HFFc6 (cell line): ENCODE measurements around the gene KIFBP. TPM values are rescaled to one million over a fixed set of nuclear protein-coding genes. Genes with fewer than 3 reads are reported as not detected.

ENCODE experiments used
- DNase-seq: peaks from one replicate; pipeline ENCODE4 v3.0.0-alpha.2; 2018
- H3K27ac Mint-ChIP-seq: 2 replicates; pipeline ENCODE4 v1.8.0; 2020; ENCODE audit warnings: mild to moderate bottlenecking, mixed read lengths
- H3K27me3 Mint-ChIP-seq: 2 replicates; pipeline ENCODE4 v1.8.0; 2021; ENCODE audit warnings: mild to moderate bottlenecking, moderate library complexity, mixed read lengths; ENCODE audit not compliant: insufficient read depth
- H3K36me3 Mint-ChIP-seq: 2 replicates; pipeline ENCODE4 v1.8.0; 2021; ENCODE audit warnings: low read depth, mixed read lengths
- H3K4me1 Mint-ChIP-seq: 2 replicates; pipeline ENCODE4 v1.8.0; 2020; ENCODE audit warnings: low read depth, mixed read lengths
- H3K4me3 Mint-ChIP-seq: 2 replicates; pipeline ENCODE4 v1.8.0; 2020; ENCODE audit warnings: mild to moderate bottlenecking, moderate library complexity, mixed read lengths
- H3K9me3 Mint-ChIP-seq: 2 replicates; pipeline ENCODE4 v1.8.0; 2020; ENCODE audit warnings: mild to moderate bottlenecking, mixed read lengths
- CTCF ChIP-seq: fragments of 200-600 bp; sonication (generic); IDR thresholded peaks from 2 replicates; pipeline ENCODE4 v1.5.0; 2021; ENCODE audit warnings: antibody characterized with exemption, mild to moderate bottlenecking
- total RNA-seq, 6 experiments: library from RNA; stranded (reverse); fragmentation: NEBNext Ultra II Directional; extraction: Animal tissue kit (Norgen Biotek cat#: 25700); gene quantifications; 2 replicates in 1 of 6; 3 replicates in 5 of 6; pipeline ENCODE4 v1.2.3, GENCODE V29; 2021

KIFBP gene
- total RNA-seq, 6 experiments from 2014 or later: 43.6 to 56.2 (median 51.9) TPM

DNA sequence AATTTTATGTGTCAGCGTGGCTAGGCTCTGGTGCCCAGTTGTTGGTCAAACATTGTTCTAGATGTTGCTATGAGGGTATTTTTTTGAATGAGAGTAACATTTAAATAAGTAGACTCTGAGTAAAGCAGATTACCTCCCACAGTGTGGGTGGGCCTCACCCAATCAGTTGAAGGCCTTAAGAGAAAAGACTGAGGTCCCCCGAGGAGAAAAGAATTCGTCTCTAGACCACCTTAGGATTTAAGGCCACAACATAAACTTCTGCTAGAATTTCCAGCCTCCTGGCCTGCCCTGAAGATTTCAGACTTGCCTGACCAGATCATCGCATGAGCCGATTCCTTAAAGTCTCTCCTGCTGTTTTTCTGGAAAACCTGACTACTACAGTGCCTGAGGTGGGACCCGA, 54.2 kb downstream of the KIFBP start:
- Mint-ChIP-seq H3K27me3 (peaks cover 4% of the 10 kb centered on the region; the same call in 1 of the 2 replicates), H3K27ac (no peak overlapping the region)

GRCh38 chr10:69043931-69044531, 55.4 kb downstream of the KIFBP start:
- H3K27me3 Mint-ChIP-seq: peaks cover 4% of the 10 kb centered on the region; the same call in 1 of the 2 replicates
- H3K4me3 Mint-ChIP-seq: no peak overlapping the region
- no peaks in the 10 kb centered on the region for H3K36me3 Mint-ChIP-seq
- H3K4me1 Mint-ChIP-seq: peaks cover 20% of the 10 kb centered on the region
- no peak for DNase-seq
- H3K27ac Mint-ChIP-seq: peak overlapping the region; percentile 42; the same call in 1 of the 2 replicates
- no peaks in the 10 kb centered on the region for H3K9me3 Mint-ChIP-seq
- TF ChIP-seq CTCF: no peak

More for the DNA sequence above, 54.2 kb downstream of the KIFBP start:
- DNase-seq: no peak
- Mint-ChIP-seq H3K4me1 (peaks cover 20% of the 10 kb centered on the region), H3K36me3 (no peaks in the 10 kb centered on the region), H3K9me3 (no peaks in the 10 kb centered on the region), H3K4me3 (no peak overlapping the region)
- no peak for TF ChIP-seq CTCF

DNA sequence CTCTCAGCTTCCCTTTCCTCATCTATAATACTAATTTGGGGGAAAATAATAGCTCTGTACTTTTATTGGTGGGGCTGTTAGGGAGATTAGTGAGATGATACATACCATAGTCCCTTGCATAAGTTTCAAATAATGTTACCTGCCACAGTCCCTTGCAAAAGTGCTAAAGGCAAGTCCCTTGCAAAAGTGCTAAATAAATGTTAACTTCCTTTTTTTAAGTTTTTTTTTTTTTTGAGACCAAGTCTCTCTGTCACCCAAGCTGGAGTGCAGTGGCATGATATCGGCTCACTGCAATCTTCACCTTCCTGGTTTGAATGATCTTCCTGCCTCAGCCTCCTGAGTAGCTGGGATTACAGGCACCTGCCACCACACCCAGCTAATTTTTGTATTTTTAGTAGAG, 55.9 kb downstream of the KIFBP start:
- no peak for TF ChIP-seq CTCF

DNA sequence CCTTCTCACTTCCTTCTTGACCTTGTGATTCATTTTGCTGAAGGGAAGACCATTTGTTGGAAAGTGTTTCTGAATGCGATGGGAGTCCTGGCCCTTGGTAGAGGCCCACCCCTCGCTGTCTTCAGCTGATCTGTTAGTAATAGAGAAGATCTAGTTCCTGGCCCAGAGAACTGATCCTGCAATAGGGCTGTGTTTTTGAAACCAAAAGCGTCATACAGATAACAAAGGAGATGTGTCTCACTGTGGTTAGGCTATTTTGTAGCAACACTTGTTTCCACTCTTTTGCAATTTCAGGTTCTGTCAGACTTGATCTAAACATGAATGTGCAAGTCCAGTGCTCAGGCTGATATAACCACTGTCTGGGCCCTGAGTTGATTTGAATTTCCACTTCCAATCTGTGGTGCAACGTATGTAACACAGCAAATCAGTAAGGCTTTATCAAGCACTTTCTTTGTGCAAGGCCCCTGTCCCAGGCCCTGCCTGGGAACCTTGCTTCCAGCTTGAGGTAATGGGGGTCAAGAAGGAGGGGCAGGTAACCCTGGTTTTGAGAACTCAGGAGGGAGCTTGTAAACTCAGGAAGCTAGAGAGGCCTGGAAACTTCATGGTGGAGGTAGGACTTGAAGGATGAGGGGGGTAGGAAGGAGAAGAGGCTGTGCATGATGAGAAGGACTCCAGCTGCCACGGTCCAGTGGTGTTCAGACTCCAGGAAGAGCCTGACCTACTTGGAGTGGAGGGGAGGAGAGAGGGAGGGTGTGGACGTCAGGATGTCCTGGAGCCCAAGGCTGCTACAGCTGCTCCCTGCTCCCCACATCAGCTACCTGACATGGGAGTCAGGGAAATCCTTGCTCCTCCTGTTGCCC, 57.1 kb downstream of the KIFBP start:
- DNase-seq: no peak
- Mint-ChIP-seq H3K4me3 (no peak overlapping the region), H3K4me1 (peaks cover 20% of the 10 kb centered on the region), H3K36me3 (no peaks in the 10 kb centered on the region), H3K27me3 (peaks cover 4% of the 10 kb centered on the region; the same call in 1 of the 2 replicates), H3K27ac (no peak overlapping the region), H3K9me3 (no peaks in the 10 kb centered on the region)
- no peak for TF ChIP-seq CTCF

More for the DNA sequence above, 55.9 kb downstream of the KIFBP start:
- Mint-ChIP-seq H3K4me1 (peaks cover 20% of the 10 kb centered on the region), H3K36me3 (no peaks in the 10 kb centered on the region), H3K4me3 (no peak overlapping the region), H3K27me3 (peaks cover 4% of the 10 kb centered on the region; the same call in 1 of the 2 replicates), H3K9me3 (no peaks in the 10 kb centered on the region), H3K27ac (no peak overlapping the region)
- no peak for DNase-seq

- no peak overlapping the region for H3K27ac Mint-ChIP-seq
- no peaks in the 10 kb centered on the region for H3K9me3 Mint-ChIP-seq
- TF ChIP-seq CTCF: no peak
- H3K36me3 Mint-ChIP-seq: no peaks in the 10 kb centered on the region
- peaks cover 10% of the 10 kb centered on the region for H3K27me3 Mint-ChIP-seq
- H3K4me1 Mint-ChIP-seq: peaks cover 29% of the 10 kb centered on the region
- no peak overlapping the region for H3K4me3 Mint-ChIP-seq
- no peak for DNase-seq
Measured at GRCh38 chr10:69047111-69047832, 58.7 kb downstream of the KIFBP start.
